ENCODE results near the gene CRADD. TPM values are rescaled to one million over a fixed set of nuclear protein-coding genes. Genes with fewer than 3 reads are reported as not detected.

CRADD gene
- total and polyA plus RNA-seq, 2 of the 4 experiments (the other 2 are of a cell fraction): 11.1 to 14.0 TPM

GRCh38 chr12:93785249-93786010, 108.3 kb downstream of the CRADD start:
- peak overlapping the region; percentile 99 for H3K4ac ChIP-seq (ENCODE audit: low read depth, low read length)
- H3K4me1 ChIP-seq (ENCODE audit: control insufficient read depth, insufficient read depth, low read length): peaks cover 30% of the 10 kb centered on the region
- H3K4me3 ChIP-seq (ENCODE audit: insufficient read depth, low read depth, low read length): no peak overlapping the region

More at GRCh38 chr12:93785249-93786010, 108.3 kb downstream of the CRADD start:
- Histone ChIP-seq H3K9me3 (ENCODE audit: control insufficient read depth, insufficient read depth, low read length) (no peaks in the 10 kb centered on the region), H2BK120ac (ENCODE audit: low read depth, low read length) (peak overlapping the region; percentile 100), H2AK5ac (ENCODE audit: low read depth, low read length) (peak overlapping the region; percentile 99), H3K14ac (replicated peaks; ENCODE audit: low read depth, low read length) (peak overlapping the region; percentile 99), H2BK20ac (ENCODE audit: low read depth, low read length) (peak overlapping the region; percentile 100), H2BK5ac (ENCODE audit: low read depth, low read length, poor library complexity, severe bottlenecking) (peak overlapping the region; percentile 100), H3K27me3 (ENCODE audit: control insufficient read depth, insufficient read depth, low read length) (no peaks in the 10 kb centered on the region), H4K91ac (ENCODE audit: insufficient read depth, low read depth, low read length) (peak overlapping the region; percentile 97), H3K18ac (ENCODE audit: low read depth, low read length) (peak overlapping the region; percentile 98), H3K4me2 (ENCODE audit: low read depth, low read length) (peak overlapping the region; percentile 23; the same call in 1 of the 2 replicates), H3K56ac (ENCODE audit: extremely low read depth, insufficient read depth, low read length) (peak overlapping the region; percentile 97), H2BK15ac (ENCODE audit: low read depth, low read length) (peak overlapping the region; percentile 85), H3K9me1 (ENCODE audit: insufficient read depth, low read length) (peaks cover 16% of the 10 kb centered on the region), H2AK9ac (replicated peaks; ENCODE audit: low read depth, low read length, poor library complexity) (peak overlapping the region; percentile 1), H2AFZ (replicated peaks; ENCODE audit: low read length, poor library complexity) (peak overlapping the region; percentile 59), H3K27ac (ENCODE audit: insufficient read depth, low read length) (peak overlapping the region; percentile 90), H3K36me3 (ENCODE audit: control insufficient read depth, insufficient read depth, low read length) (no peaks in the 10 kb centered on the region), H3K79me1 (ENCODE audit: low read depth in 1 of 2, low read length in 2 of 2) (peaks cover 23 to 38% of the 10 kb centered on the region in 2 experiments; a peak in 3 of 4 replicates), H4K8ac (ENCODE audit: low read depth in 2 of 2, low read length in 2 of 2) (peak overlapping the region; percentile 94 to 98), H3K9ac (ENCODE audit: low read depth, low read length) (peak overlapping the region; percentile 64; the same call in 1 of the 2 replicates), H3K23ac (ENCODE audit: low read depth, low read length) (peak overlapping the region; percentile 99), H4K20me1 (ENCODE audit: insufficient read depth, low read length) (no peaks in the 10 kb centered on the region), H4K5ac (ENCODE audit: low read depth, low read length) (peak overlapping the region; percentile 95)
- TSS peak; percentile 75 for BruUV-seq (replicated peaks)
- ATAC-seq (ENCODE audit: low read depth) (peak; percentile 88), DNase-seq (peak; percentile 97)
- TF ChIP-seq ELK1 (IDR thresholded peaks at IDR 0.05; ENCODE audit: borderline replicate concordance, low read depth, low read length) (no peak), MAFK (IDR thresholded peaks at IDR 0.05; ENCODE audit: low read depth, low read length) (peak; percentile 23; the same call in 1 of the 2 replicates), NFE2L2 (IDR thresholded peaks at IDR 0.05; ENCODE audit: low read depth, low read length) (0 out of 2 replicates have a peak, but pooled peaks have one; percentile 17), CEBPB (IDR thresholded peaks at IDR 0.05; ENCODE audit: low read depth, low read length) (0 out of 2 replicates have a peak, but pooled peaks have one; percentile 16), MXI1 (IDR thresholded peaks at IDR 0.05; ENCODE audit: borderline replicate concordance, low read depth, low read length) (no peak), RCOR1 (IDR thresholded peaks at IDR 0.05; ENCODE audit: insufficient replicate concordance, low read length) (peak; percentile 46), FOS (IDR thresholded peaks at IDR 0.05; ENCODE audit: low read depth, low read length) (peak; percentile 99), POLR2A (IDR thresholded peaks at IDR 0.05; ENCODE audit: low read depth, low read length) (no peak), RAD21 (IDR thresholded peaks at IDR 0.05; ENCODE audit: low read length) (peak; percentile 24; the same call in 1 of the 2 replicates), BHLHE40 (IDR thresholded peaks at IDR 0.05; ENCODE audit: low read depth, low read length) (peak; percentile 64)
- TF ChIP-seq, protein P1, sequence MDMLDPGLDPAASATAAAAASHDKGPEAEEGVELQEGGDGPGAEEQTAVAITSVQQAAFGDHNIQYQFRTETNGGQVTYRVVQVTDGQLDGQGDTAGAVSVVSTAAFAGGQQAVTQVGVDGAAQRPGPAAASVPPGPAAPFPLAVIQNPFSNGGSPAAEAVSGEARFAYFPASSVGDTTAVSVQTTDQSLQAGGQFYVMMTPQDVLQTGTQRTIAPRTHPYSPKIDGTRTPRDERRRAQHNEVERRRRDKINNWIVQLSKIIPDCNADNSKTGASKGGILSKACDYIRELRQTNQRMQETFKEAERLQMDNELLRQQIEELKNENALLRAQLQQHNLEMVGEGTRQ (IDR thresholded peaks at IDR 0.05; ENCODE audit: low read depth, low read length): peak; percentile 79
- intact Hi-C loops (cut with micrococcal nuclease): no loop called here
- ChIA-PET CTCF (interaction anchor here (1.0 to 1.5 kb wide), 3 partner anchors 10 to 316 kb away, joined by 3 to 8 read pairs (median 4); no protein-coding TSS in a partner anchor), POLR2A (ENCODE audit: unreplicated experiment) (interaction anchor here (0.5 kb wide), 1 partner anchor 1431 kb away, joined by 16 read pairs; no protein-coding TSS in a partner anchor)
- WGBS, 2 experiments (ENCODE audit: extremely low coverage in 2 of 2, insufficient read length in 1 of 2): 0% methylated on average over 2 of the region's 8 CpGs; no CpG with 5 or more reads in 1 of the 2 experiments
- dilution Hi-C loops (cut with HindIII; ENCODE audit: low sequenced_read_pairs, unreplicated experiment): no loop called here
- in situ Hi-C loops (cut with MboI; ENCODE audit: low sequenced_read_pairs): no loop called here

Data from IMR-90 (cell line).